ENCODE results near the gene MFNG. TPM values are rescaled to one million over a fixed set of nuclear protein-coding genes. Genes with fewer than 3 reads are reported as not detected.
A peak's percentile ranks its signal among the peaks of the same experiment; 100 is the strongest.

The MFNG gene
- total RNA-seq, 1 experiment from 2014 or later, result 3.3 TPM

DNA sequence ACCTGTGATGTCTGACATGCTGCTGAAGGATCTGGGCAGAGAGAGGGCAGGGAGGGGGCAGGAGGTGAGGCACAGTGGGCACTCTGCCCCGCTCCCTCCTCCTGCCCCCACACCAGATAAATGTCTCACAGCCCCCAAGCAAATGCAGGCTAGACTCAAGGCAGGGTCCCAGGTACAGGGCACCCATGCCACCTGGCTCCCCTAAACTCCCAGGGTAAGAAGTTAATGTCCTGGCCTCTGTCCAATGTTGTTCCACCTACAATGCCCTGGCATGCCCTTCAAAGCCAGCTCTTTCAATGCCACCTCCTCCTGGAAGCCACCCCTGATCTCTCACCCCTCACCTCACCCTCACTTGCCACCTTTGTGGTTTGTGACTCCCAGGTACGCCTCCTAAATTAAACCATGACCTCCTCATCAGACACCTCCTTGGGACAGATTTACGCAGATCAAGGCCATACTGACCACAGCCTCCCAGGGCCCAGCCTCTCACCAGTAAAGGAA is 17.0 kb upstream of the MFNG start:
- Histone ChIP-seq H4K91ac (ENCODE audit: insufficient read length, low read depth, low read length) (no peak overlapping the region), H3K9ac (ENCODE audit: extremely low read depth, insufficient read length, low read length) (no peak overlapping the region), H4K5ac (ENCODE audit: insufficient read length, low read depth, low read length) (no peak overlapping the region), H4K8ac (replicated peaks; ENCODE audit: insufficient read length, low read depth, low read length) (no peak overlapping the region), H3K27me3 (ENCODE audit: insufficient read depth, low read length) (no peaks in the 10 kb centered on the region), H2BK12ac (ENCODE audit: insufficient read length, low read depth, low read length) (no peak overlapping the region), H2BK15ac (ENCODE audit: low read depth, low read length) (no peak overlapping the region), H3K79me2 (ENCODE audit: insufficient read depth, low read length) (no peaks in the 10 kb centered on the region), H3K14ac (ENCODE audit: insufficient read depth, low read length) (no peak overlapping the region), H3K56ac (ENCODE audit: insufficient read length, low read depth, low read length) (no peak overlapping the region), H2BK20ac (ENCODE audit: low read depth, low read length, poor library complexity, severe bottlenecking) (no peak overlapping the region), H3T11ph (ENCODE audit: low read length) (no peak overlapping the region), H3K4ac (ENCODE audit: low read depth, low read length) (no peak overlapping the region), H4K20me1 (ENCODE audit: control insufficient read depth, insufficient read depth, insufficient read length) (no peaks in the 10 kb centered on the region), H2BK120ac (ENCODE audit: low read depth, low read length, poor library complexity, severe bottlenecking) (no peak overlapping the region), H3K4me1 (ENCODE audit: insufficient read depth, low read length) (no peaks in the 10 kb centered on the region; the same call in 1 of the 2 replicates), H3K23ac (ENCODE audit: insufficient read length, low read depth, low read length) (no peak overlapping the region), H2AK5ac (ENCODE audit: insufficient read length, low read length) (no peak overlapping the region), H2BK5ac (ENCODE audit: insufficient read length, low read length) (no peak overlapping the region), H3K9me3 (ENCODE audit: control insufficient read depth, low read depth, low read length) (no peaks in the 10 kb centered on the region), H3K27ac (ENCODE audit: insufficient read length, low read depth, low read length) (no peak overlapping the region), H3K4me2 (ENCODE audit: insufficient read depth, insufficient read length, low read length) (no peak overlapping the region), H3K23me2 (ENCODE audit: insufficient read length, low read depth, low read length, poor library complexity, severe bottlenecking) (no peaks in the 10 kb centered on the region), H3K79me1 (ENCODE audit: insufficient read depth, low read depth, low read length, poor library complexity, severe bottlenecking) (no peaks in the 10 kb centered on the region), H2AFZ (ENCODE audit: low read length) (no peak overlapping the region), H3K18ac (ENCODE audit: insufficient read length, low read depth, low read length) (no peak overlapping the region)
- peaks cover 0 to 27% (median 13%) of the 10 kb centered on the region in 3 experiments; a peak in 3 of 7 replicates for H3K36me3 Mint-ChIP-seq (ENCODE audit: insufficient read depth in 1 of 3, low read depth in 3 of 3)
- peaks cover 20 to 34% of the 10 kb centered on the region in 2 experiments for H3K4me1 Mint-ChIP-seq
- WGBS (ENCODE audit: extremely low coverage, insufficient read length, low lambda C conversion rate), result no CpG with 5 or more reads among the region's 3 CpGs
- no peak overlapping the region for H3K4me3 Mint-ChIP-seq
- H3K27me3 Mint-ChIP-seq (ENCODE audit: low read depth), result no peaks in the 10 kb centered on the region
- TF ChIP-seq, protein P1, sequence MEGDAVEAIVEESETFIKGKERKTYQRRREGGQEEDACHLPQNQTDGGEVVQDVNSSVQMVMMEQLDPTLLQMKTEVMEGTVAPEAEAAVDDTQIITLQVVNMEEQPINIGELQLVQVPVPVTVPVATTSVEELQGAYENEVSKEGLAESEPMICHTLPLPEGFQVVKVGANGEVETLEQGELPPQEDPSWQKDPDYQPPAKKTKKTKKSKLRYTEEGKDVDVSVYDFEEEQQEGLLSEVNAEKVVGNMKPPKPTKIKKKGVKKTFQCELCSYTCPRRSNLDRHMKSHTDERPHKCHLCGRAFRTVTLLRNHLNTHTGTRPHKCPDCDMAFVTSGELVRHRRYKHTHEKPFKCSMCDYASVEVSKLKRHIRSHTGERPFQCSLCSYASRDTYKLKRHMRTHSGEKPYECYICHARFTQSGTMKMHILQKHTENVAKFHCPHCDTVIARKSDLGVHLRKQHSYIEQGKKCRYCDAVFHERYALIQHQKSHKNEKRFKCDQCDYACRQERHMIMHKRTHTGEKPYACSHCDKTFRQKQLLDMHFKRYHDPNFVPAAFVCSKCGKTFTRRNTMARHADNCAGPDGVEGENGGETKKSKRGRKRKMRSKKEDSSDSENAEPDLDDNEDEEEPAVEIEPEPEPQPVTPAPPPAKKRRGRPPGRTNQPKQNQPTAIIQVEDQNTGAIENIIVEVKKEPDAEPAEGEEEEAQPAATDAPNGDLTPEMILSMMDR (conservative IDR thresholded peaks at IDR 0.05), result no peak
- no peaks in the 10 kb centered on the region for H3K9me3 Mint-ChIP-seq
- no peak for DNase-seq
- H3K27ac Mint-ChIP-seq, result peak overlapping the region in 1 of 3 experiments; percentile 78; a peak in 2 of 7 replicates

Measured in H9 (cell line).